ENCODE measurements around the gene FUCA1.

- TF ChIP-seq, protein P1, sequence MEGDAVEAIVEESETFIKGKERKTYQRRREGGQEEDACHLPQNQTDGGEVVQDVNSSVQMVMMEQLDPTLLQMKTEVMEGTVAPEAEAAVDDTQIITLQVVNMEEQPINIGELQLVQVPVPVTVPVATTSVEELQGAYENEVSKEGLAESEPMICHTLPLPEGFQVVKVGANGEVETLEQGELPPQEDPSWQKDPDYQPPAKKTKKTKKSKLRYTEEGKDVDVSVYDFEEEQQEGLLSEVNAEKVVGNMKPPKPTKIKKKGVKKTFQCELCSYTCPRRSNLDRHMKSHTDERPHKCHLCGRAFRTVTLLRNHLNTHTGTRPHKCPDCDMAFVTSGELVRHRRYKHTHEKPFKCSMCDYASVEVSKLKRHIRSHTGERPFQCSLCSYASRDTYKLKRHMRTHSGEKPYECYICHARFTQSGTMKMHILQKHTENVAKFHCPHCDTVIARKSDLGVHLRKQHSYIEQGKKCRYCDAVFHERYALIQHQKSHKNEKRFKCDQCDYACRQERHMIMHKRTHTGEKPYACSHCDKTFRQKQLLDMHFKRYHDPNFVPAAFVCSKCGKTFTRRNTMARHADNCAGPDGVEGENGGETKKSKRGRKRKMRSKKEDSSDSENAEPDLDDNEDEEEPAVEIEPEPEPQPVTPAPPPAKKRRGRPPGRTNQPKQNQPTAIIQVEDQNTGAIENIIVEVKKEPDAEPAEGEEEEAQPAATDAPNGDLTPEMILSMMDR (IDR thresholded peaks at IDR 0.05; ENCODE audit: poor library complexity, severe bottlenecking): peak; percentile 23
- TF ChIP-seq EZH2 (IDR thresholded peaks at IDR 0.05; ENCODE audit: borderline replicate concordance, insufficient read depth, low read length, poor library complexity, severe bottlenecking) (no peak), MXI1 (conservative IDR thresholded peaks at IDR 0.05; ENCODE audit: poor library complexity, severe bottlenecking) (no peak)
Observed at GRCh38 chr1:23810818-23811540, 57.1 kb downstream of the FUCA1 start.
